OCI-LY1 (cell line): ENCODE measurements around the gene KATNIP.

Experiments
- CTCF ChIP-seq: fragments of 200-600 bp; sonication (generic), shearing (Covaris generic); IDR thresholded peaks from 2 replicates; pipeline ENCODE4 v1.5.1; 2017; ENCODE audit warnings: mild to moderate bottlenecking, antibody characterized with exemption, low read length, moderate library complexity, mixed read lengths
- EZH2 ChIP-seq: fragments of 200-600 bp; sonication (generic), shearing (Covaris generic); IDR thresholded peaks from 2 replicates; pipeline ENCODE4 v1.8.0; 2017; ENCODE audit warnings: borderline replicate concordance, mixed run types, mild to moderate bottlenecking, antibody characterized with exemption, low read length, moderate library complexity, mixed read lengths

- TF ChIP-seq EZH2 (no peak), CTCF (no peak)
Observed at GRCh38 chr16:27550582-27550920, 607 bp downstream of the KATNIP start.
